Measurements from ENCODE around the gene CASP10.

CASP10 gene

DNA sequence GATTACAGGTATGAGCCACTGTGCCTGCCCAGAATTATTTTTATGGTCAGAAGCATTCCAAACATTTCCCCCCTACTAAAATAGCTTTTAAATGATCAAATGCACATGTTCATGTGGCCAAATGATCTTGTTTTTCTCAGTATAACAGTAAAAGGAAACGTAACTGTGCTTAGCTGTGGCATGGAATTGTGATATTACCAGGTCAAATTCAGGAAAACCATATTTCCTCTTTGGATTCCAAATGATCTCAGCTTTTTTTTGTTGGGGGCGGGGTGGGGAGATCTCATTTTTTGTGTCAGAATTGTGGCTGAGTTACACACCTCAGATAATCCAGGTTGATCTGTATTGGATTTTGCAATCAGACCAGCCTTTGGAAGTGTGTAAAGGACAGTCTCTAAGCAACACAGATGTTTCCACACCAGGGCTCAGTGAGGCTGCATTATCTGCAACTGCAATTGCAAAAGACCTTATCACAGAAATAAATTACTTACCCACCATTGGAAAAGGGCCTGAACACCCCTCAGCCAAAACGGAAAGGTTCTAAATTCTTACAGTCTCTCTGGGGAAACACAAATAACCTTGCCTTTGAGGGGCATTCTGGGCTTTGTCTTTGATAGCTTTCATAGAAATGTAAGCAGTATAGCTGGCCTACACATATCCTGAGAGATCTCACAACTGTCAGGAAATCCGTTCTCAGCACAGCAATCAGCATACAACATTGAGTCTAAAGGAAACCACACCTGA, 8.4 kb downstream of the CASP10 start:
- TF ChIP-seq, protein P1, sequence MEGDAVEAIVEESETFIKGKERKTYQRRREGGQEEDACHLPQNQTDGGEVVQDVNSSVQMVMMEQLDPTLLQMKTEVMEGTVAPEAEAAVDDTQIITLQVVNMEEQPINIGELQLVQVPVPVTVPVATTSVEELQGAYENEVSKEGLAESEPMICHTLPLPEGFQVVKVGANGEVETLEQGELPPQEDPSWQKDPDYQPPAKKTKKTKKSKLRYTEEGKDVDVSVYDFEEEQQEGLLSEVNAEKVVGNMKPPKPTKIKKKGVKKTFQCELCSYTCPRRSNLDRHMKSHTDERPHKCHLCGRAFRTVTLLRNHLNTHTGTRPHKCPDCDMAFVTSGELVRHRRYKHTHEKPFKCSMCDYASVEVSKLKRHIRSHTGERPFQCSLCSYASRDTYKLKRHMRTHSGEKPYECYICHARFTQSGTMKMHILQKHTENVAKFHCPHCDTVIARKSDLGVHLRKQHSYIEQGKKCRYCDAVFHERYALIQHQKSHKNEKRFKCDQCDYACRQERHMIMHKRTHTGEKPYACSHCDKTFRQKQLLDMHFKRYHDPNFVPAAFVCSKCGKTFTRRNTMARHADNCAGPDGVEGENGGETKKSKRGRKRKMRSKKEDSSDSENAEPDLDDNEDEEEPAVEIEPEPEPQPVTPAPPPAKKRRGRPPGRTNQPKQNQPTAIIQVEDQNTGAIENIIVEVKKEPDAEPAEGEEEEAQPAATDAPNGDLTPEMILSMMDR (IDR thresholded peaks at IDR 0.05; ENCODE audit: low read depth, low read length): no peak
- H3K4me3 ChIP-seq (ENCODE audit: low read depth, low read length): no peak overlapping the region

DNA sequence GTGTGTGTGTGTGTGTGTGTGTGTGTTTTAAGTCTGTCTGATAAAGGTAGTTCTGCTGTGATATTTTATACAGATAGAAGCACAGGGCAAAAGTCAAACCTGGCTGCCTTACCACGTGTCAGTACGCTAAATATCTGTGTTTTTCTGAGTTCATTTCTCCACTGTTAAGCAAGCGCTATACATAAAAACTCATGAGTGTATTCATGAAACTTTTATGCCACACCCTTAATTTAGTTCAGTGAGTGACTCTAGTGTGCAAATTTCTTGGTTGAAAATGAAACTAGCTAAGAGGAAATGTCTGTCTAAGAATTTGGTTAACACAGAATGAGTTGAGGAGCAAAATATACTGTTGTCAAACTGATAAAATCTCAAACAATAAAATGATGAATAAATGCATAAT, 11.2 kb downstream of the CASP10 start:
- TF ChIP-seq, protein P1 (IDR thresholded peaks at IDR 0.05; ENCODE audit: low read depth, low read length): no peak
- no peak overlapping the region for H3K4me3 ChIP-seq (ENCODE audit: low read depth, low read length)

DNA sequence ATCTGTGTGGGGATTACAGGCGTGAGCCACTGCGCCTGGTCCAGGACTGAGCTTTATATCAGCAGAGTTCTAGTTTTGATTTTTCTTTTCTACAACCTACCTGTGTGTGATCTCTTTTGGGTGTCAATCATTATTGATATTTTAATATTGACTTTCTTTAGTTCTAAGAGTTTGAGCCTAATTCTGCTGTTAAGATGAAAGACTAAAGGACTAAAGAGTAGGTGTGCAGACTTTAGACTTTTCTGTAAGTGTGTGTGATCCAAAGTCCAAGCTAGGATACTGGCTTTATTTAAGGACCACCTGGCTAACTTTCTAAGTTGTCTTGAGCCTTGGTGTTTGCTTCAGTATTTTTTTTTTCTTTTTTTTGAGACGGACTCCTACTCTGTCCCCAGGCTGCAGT, 12.4 kb downstream of the CASP10 start:
- TF ChIP-seq, protein P1 (IDR thresholded peaks at IDR 0.05; ENCODE audit: low read depth, low read length): no peak
- H3K4me3 ChIP-seq (ENCODE audit: low read depth, low read length): no peak overlapping the region

DNA sequence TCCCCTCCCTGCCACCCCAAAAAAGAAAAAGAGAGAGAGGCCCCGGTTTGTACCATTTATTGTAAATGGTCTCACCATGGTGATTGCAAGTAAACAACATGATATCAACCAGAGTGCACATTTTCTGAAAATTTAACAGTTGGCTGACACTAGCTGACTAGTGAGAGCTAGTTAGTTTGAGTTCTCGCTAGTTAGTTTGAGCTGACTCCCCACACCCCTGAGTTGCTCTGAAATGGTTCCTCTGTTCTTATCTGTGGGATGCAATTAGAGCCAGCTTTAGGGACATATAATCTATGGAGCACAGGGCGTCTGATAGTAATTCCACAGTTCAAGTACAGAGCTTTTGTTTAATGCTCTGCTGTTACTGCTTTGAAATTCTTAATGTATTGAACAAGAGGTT, 13.1 kb downstream of the CASP10 start:
- TF ChIP-seq, protein P1 (IDR thresholded peaks at IDR 0.05; ENCODE audit: low read depth, low read length): no peak
- H3K4me3 ChIP-seq (ENCODE audit: low read depth, low read length): no peak overlapping the region

DNA sequence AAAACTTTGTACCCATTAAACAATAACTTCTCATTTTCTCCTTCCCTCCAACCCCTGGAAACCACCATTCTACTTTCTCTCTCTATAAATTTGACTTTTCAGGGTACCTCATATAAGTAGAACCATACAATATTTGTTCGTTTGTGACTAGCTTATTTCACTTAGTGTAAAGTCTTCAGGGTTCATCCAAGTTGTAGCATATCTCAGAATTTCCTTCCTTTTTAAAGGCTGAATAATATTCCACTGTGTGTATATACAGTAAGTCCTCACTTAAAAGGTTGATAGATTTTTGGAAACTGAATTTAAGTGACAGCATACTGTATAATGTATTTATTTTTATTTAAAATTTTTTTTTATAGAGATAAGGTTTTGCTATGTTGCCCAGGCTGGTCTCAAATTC, 13.9 kb downstream of the CASP10 start:
- no peak overlapping the region for H3K4me3 ChIP-seq (ENCODE audit: low read depth, low read length)
- TF ChIP-seq, protein P1 (IDR thresholded peaks at IDR 0.05; ENCODE audit: low read depth, low read length): no peak

DNA sequence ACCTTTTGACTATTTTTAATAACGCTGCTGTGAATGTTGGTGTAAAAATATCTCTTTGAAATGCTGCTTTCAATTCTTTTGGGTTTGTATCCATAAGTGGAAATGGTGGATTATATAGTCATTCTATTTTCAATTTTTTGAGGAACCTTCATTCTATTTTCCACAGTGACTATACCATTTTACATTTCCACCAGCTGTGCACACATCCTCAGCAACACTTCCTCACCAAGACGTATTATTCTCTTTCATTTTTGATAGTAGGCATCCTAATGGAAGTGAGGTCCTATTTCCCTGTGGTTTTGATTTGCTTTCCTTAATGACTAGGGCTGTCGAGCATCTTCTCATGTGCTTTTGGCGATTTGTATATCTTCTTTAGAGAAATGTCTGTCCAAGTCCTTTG, 14.8 kb downstream of the CASP10 start:
- TF ChIP-seq, protein P1 (IDR thresholded peaks at IDR 0.05; ENCODE audit: low read depth, low read length): no peak

DNA sequence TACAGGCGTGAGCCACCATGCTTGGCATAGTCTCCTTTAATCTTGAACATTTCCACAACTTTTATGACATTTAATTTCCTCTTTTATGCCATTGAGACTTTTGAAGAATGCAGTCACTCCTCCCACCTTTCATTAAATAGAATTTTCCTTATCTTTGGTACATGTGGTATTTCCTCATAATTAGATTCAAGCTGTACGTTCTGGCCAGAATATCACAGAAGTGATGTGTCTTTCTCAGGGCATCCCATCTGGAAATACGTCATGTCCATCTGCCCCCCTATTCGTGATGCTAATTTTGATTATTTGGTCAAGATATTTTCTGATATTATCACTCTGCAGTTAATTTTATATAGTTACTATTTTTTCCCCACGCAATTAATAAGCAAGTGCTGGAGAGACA, 16.9 kb downstream of the CASP10 start:
- TF ChIP-seq, protein P1 (IDR thresholded peaks at IDR 0.05; ENCODE audit: low read depth, low read length): no peak
- no peak overlapping the region for H3K4me3 ChIP-seq (ENCODE audit: low read depth, low read length)

More for the DNA sequence above, 14.8 kb downstream of the CASP10 start:
- H3K4me3 ChIP-seq (ENCODE audit: low read depth, low read length): no peak overlapping the region

Data from WI38 (cell line).